ENCODE measurements around the gene PLXNB3.

- TF ChIP-seq CTCF (IDR thresholded peaks at IDR 0.05; ENCODE audit: poor library complexity, severe bottlenecking) (no peak), EZH2 (IDR thresholded peaks at IDR 0.05; ENCODE audit: borderline replicate concordance, insufficient read depth, low read length, poor library complexity, severe bottlenecking) (no peak), EP300 (conservative IDR thresholded peaks at IDR 0.05; ENCODE audit: poor library complexity, severe bottlenecking) (no peak), POLR2AphosphoS5 (IDR thresholded peaks at IDR 0.05) (no peak), TAF1 (IDR thresholded peaks at IDR 0.05; ENCODE audit: low read depth) (no peak)
Observed at GRCh38 chrX:153814591-153815315, 50.7 kb downstream of the PLXNB3 start.

Data from neural cell (in vitro differentiated cells).